ENCODE measurements around the gene BMAL1. TPM values are rescaled to one million over a fixed set of nuclear protein-coding genes. Genes with fewer than 3 reads are reported as not detected.
A peak's percentile ranks its signal among the peaks of the same experiment; 100 is the strongest.

The BMAL1 gene
- total RNA-seq (100 to 1,000 TPM in 1 of 5 donors, 10 to 100 TPM in 3, 1 to 10 TPM in 1; 7.1 to 132 (median 38.0) TPM), polyA plus RNA-seq (10 to 100 TPM in 2 of 3 donors, 1 to 10 TPM in 1; 8.4 to 17.1 (median 13.1) TPM)
- long read RNA-seq, donor 1 = 0 reads
- long read RNA-seq, donor 2 = 0 reads
- long read RNA-seq, donor 3 = 0 reads
- long read RNA-seq, donor 4 = 0 reads
- long read RNA-seq, donor 5 = 0 reads
- long read RNA-seq, donor 6 = 0 reads
- long read RNA-seq, donor 7 = 0 reads
- long read RNA-seq, donor 8 = 0 reads
- long read RNA-seq, donor 9, partial matches to known transcripts = 0 of 1 reads
- long read RNA-seq, donor 9, other reads (novel, unspliced or antisense) = 0 of 1 reads
- long read RNA-seq, donor 10 = 0 reads

- WGBS, 5 donors = 0 to 1% (median 0%) methylated on average over 10 to 95 of the region's 95 CpGs
- peak in 2 of 3 donors; percentile 38 to 83 for TF ChIP-seq POLR2AphosphoS5 (IDR thresholded peaks at IDR 0.05)
- no peak for TF ChIP-seq EP300 (IDR thresholded peaks at IDR 0.05)
- Histone ChIP-seq H3K36me3 (no peaks in the 10 kb centered on the region), H3K4me3 (peak within 1 kb of the TSS; percentile 78 to 97 (median 94)), H3K9me3 (no peaks in the 10 kb centered on the region), H3K4me1 (peaks cover 0 to 54% (median 35%) of the 10 kb centered on the region in 4 donors), H3K27ac (peak within 1 kb of the TSS; percentile 91 to 97 (median 92)), H3K27me3 (peaks cover 0 to 6% (median 0%) of the 10 kb centered on the region in 3 donors)
- peak; percentile 57 to 72 for DNase-seq
- intact Hi-C loops (cut with DNase I; ENCODE audit: low total_unique reads) = no loop called here
Observed at GRCh38 chr11:13277768-13278608, at the start of gene BMAL1. TSS of gene BMAL1 (plus strand) at chr11:13277790. CDS start at chr11:13354309, 76,519 bp downstream.

- H3K9me3 ChIP-seq = no peaks in the 10 kb centered on the region
- no peak overlapping the region for H3K27ac ChIP-seq
- H3K4me3 ChIP-seq = no peak overlapping the region
- DNase-seq = no peak
- H3K27me3 ChIP-seq = no peaks in the 10 kb centered on the region
- intact Hi-C loops (cut with DNase I; ENCODE audit: low total_unique reads) = no loop called here
- H3K4me1 ChIP-seq = no peaks in the 10 kb centered on the region
- WGBS, 5 donors = 73 to 84% (median 82%) methylated on average over 4 of the region's 4 CpGs
- no peak for TF ChIP-seq CTCF (IDR thresholded peaks at IDR 0.05)
- H3K36me3 ChIP-seq = no peaks in the 10 kb centered on the region
Observed at GRCh38 chr11:13228572-13228971, 49.0 kb upstream of the BMAL1 start.

GRCh38 chr11:13229136-13229535 is 48.5 kb upstream of the BMAL1 start:
- DNase-seq = no peak
- H3K9me3 ChIP-seq = no peaks in the 10 kb centered on the region
- WGBS, 5 donors = 54 to 65% (median 62%) methylated on average over 4 of the region's 4 CpGs
- intact Hi-C loops (cut with DNase I; ENCODE audit: low total_unique reads) = no loop called here
- H3K4me1 ChIP-seq = no peaks in the 10 kb centered on the region
- no peak for TF ChIP-seq POLR2AphosphoS5 (IDR thresholded peaks at IDR 0.05)
- no peak for TF ChIP-seq CTCF (IDR thresholded peaks at IDR 0.05)
- no peak for TF ChIP-seq EP300 (IDR thresholded peaks at IDR 0.05)
- TF ChIP-seq POLR2A (IDR thresholded peaks at IDR 0.05) = no peak
- H3K27me3 ChIP-seq = no peaks in the 10 kb centered on the region
- H3K27ac ChIP-seq = no peak overlapping the region
- no peaks in the 10 kb centered on the region for H3K36me3 ChIP-seq
- H3K4me3 ChIP-seq = no peak overlapping the region

DNA sequence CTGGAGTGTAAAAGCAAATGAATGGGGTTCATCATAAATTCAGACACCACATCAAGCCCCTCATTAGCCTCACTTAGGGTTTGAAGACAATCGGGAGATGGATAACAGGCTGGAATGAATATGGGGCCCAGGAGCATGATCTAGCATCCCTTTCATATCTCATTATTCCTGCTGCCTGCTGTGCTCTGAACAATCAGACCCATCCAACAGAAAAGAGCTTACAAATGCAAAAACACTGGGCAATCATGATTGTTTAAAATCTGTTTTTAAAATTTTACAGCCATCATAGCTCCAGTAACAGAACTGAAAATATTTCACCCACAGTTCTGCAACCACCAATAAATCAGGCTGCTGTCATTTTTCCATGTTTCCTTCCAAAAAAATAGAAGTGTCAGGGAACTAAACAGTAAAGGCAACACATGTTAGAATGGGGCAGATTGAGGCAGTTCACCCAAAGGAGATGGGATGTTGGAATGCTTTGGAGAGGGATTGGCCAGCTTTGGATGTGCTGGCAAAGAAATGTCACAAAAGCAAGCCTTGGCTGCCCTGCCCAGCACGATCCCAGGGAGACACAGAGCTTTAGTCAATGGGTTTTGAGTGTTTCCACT is 47.8 kb upstream of the BMAL1 start:
- Histone ChIP-seq H3K27me3 (no peaks in the 10 kb centered on the region), H3K36me3 (no peaks in the 10 kb centered on the region), H3K4me3 (no peak overlapping the region), H3K27ac (no peak overlapping the region), H3K4me1 (no peaks in the 10 kb centered on the region), H3K9me3 (no peaks in the 10 kb centered on the region)
- 40 to 68% (median 59%) methylated on average over 2 of the region's 2 CpGs for WGBS, 5 donors
- DNase-seq = peak in 1 of 2 donors; percentile 51
- intact Hi-C loops (cut with DNase I; ENCODE audit: low total_unique reads) = no loop called here
- TF ChIP-seq POLR2AphosphoS5 (IDR thresholded peaks at IDR 0.05) (no peak), POLR2A (IDR thresholded peaks at IDR 0.05) (no peak), EP300 (IDR thresholded peaks at IDR 0.05) (no peak), CTCF (IDR thresholded peaks at IDR 0.05) (no peak)

Data from stomach (tissue), 19 donors.